ENCODE measurements around the gene SLC25A51.

Gene SLC25A51

DNA sequence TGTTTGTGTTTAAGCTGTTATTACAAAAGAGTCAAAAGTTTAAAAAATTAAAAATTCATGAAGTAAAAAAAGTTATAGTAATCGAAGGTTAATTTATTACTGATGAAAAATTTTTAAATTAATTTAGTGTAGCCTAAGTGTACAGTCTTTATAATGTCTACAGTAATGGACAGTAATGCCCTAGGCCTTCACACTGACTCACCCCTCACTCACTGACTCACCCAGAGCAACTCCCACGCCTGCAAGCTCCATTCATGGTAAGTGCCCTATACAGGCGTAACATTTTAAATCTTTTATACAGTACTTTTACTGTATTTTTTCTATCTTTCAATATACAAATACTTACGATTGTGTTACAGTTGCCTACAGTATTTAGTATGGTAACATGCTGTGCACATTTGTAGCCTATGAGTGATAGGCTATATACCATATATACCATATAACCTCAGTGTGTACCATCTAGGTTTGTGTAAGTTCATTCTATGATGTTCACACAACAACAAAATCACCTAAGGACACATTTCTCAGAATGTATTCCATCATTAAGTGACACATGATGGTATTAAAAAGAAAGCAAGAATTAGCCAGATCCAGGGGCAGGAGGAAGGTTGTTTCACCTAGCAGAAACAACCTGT, 63.2 kb downstream of the SLC25A51 start:
- Histone ChIP-seq H3K79me2 (ENCODE audit: insufficient read depth, low read length) (no peaks in the 10 kb centered on the region), H3K4me1 (ENCODE audit: insufficient read depth, low read length, poor library complexity, severe bottlenecking) (peaks cover 3% of the 10 kb centered on the region), H2AFZ (ENCODE audit: low read length) (no peak overlapping the region), H4K20me1 (ENCODE audit: insufficient read depth, low read length, poor library complexity, severe bottlenecking) (no peaks in the 10 kb centered on the region), H3K4me2 (ENCODE audit: low read depth, low read length, poor library complexity, severe bottlenecking) (no peak overlapping the region), H3K36me3 (ENCODE audit: insufficient read depth, low read length) (peaks cover 10% of the 10 kb centered on the region; the same call in 1 of the 2 replicates), H3F3A (ENCODE audit: low read depth) (no peaks in the 10 kb centered on the region), H3K9ac (ENCODE audit: low read depth, low read length, poor library complexity, severe bottlenecking) (no peak overlapping the region), H3K27me3 (ENCODE audit: insufficient read depth, low read length, poor library complexity, severe bottlenecking) (no peaks in the 10 kb centered on the region), H3K9me2 (replicated peaks; ENCODE audit: low read depth, low read length) (no peaks in the 10 kb centered on the region), H3K9me3 (ENCODE audit: insufficient read depth, low read depth, low read length) (no peaks in the 10 kb centered on the region), H3K4me3 (ENCODE audit: low read length, poor library complexity, severe bottlenecking) (no peak overlapping the region)
- TF ChIP-seq EZH2phosphoT487 (IDR thresholded peaks at IDR 0.05; ENCODE audit: borderline replicate concordance): no peak

DNA sequence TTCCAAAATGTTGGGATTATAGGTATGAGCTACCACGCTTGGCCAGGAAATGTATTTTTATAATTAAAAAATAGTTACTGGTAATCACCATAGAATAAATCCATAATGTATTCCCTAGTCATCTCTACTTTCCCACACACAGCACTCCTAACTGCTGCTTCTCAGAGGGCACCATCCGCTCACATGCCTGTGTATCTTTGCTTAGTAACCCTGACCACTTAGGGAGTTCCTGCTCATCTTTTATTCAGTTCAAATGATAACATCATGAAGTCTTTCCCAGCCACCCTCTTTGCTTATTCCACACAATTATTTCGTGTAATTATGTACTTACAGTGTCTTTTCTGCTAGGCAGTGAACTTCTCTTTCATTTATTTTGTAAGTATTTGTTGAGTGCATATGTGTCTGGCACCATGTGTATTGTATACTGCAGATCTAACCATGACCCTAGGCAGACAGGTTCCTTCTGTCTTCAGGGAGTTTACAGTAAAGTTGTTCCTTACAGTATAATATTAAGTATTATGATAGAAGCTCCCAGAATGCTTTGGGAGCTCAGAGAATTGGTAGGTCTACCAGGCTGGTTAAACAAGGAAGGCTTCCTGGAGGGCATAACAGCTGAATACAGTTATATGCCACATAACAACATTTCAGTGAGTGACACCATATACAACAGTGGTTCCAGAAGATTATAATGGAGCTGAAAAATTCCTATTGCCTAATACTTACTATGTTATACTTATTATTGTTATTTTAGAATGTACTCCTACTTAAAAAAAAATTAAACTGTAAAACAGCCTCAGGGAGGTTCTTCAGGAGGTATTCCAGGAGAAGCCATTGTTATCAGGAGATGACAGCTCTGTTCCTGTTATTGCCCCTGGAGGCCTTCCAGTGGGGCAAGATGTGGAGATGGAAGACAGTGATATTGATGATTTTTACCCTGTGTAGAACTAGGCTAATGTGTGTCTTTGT, 64.1 kb downstream of the SLC25A51 start:
- no peak overlapping the region for H3K4me3 ChIP-seq (ENCODE audit: low read length, poor library complexity, severe bottlenecking)
- H3K9me2 ChIP-seq (replicated peaks; ENCODE audit: low read depth, low read length): no peaks in the 10 kb centered on the region
- H3K27me3 ChIP-seq (ENCODE audit: insufficient read depth, low read length, poor library complexity, severe bottlenecking): no peaks in the 10 kb centered on the region
- H4K20me1 ChIP-seq (ENCODE audit: insufficient read depth, low read length, poor library complexity, severe bottlenecking): no peaks in the 10 kb centered on the region
- no peaks in the 10 kb centered on the region for H3F3A ChIP-seq (ENCODE audit: low read depth)
- no peak overlapping the region for H3K4me2 ChIP-seq (ENCODE audit: low read depth, low read length, poor library complexity, severe bottlenecking)
- H3K9me3 ChIP-seq (ENCODE audit: insufficient read depth, low read depth, low read length): no peaks in the 10 kb centered on the region
- H2AFZ ChIP-seq (ENCODE audit: low read length): no peak overlapping the region
- peaks cover 3% of the 10 kb centered on the region for H3K4me1 ChIP-seq (ENCODE audit: insufficient read depth, low read length, poor library complexity, severe bottlenecking)
- H3K9ac ChIP-seq (ENCODE audit: low read depth, low read length, poor library complexity, severe bottlenecking): no peak overlapping the region
- H3K36me3 ChIP-seq (ENCODE audit: insufficient read depth, low read length): peaks cover 10% of the 10 kb centered on the region; the same call in 1 of the 2 replicates
- TF ChIP-seq, protein P1, sequence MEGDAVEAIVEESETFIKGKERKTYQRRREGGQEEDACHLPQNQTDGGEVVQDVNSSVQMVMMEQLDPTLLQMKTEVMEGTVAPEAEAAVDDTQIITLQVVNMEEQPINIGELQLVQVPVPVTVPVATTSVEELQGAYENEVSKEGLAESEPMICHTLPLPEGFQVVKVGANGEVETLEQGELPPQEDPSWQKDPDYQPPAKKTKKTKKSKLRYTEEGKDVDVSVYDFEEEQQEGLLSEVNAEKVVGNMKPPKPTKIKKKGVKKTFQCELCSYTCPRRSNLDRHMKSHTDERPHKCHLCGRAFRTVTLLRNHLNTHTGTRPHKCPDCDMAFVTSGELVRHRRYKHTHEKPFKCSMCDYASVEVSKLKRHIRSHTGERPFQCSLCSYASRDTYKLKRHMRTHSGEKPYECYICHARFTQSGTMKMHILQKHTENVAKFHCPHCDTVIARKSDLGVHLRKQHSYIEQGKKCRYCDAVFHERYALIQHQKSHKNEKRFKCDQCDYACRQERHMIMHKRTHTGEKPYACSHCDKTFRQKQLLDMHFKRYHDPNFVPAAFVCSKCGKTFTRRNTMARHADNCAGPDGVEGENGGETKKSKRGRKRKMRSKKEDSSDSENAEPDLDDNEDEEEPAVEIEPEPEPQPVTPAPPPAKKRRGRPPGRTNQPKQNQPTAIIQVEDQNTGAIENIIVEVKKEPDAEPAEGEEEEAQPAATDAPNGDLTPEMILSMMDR (conservative IDR thresholded peaks at IDR 0.05; ENCODE audit: low read length): no peak
- no peak for TF ChIP-seq EZH2phosphoT487 (IDR thresholded peaks at IDR 0.05; ENCODE audit: borderline replicate concordance)
- H3K79me2 ChIP-seq (ENCODE audit: insufficient read depth, low read length): no peaks in the 10 kb centered on the region

All from Loucy (cell line).